Stimulated activated CD4-positive, alpha-beta T cell treated with anti-CD3 and anti-CD28 coated beads, Interleukin-1b, Interleukin-23, amount 100 ng/mL, for 4 hours (primary cell): ENCODE data around the gene TGIF2.
A peak's percentile ranks its signal among the peaks of the same experiment; 100 is the strongest.
"Not testable (repeated sequence)": the region's sequence is repeated elsewhere in the genome, so short reads cannot be mapped to it uniquely, and the experiment has no call there.

ENCODE experiments used
- DNase-seq, 2 donors: peaks; one replicate each; pipeline ENCODE4 v3.0.0-alpha.2; 2020; ENCODE audit warnings: low read depth in 2 of 2

The TGIF2 gene

DNA sequence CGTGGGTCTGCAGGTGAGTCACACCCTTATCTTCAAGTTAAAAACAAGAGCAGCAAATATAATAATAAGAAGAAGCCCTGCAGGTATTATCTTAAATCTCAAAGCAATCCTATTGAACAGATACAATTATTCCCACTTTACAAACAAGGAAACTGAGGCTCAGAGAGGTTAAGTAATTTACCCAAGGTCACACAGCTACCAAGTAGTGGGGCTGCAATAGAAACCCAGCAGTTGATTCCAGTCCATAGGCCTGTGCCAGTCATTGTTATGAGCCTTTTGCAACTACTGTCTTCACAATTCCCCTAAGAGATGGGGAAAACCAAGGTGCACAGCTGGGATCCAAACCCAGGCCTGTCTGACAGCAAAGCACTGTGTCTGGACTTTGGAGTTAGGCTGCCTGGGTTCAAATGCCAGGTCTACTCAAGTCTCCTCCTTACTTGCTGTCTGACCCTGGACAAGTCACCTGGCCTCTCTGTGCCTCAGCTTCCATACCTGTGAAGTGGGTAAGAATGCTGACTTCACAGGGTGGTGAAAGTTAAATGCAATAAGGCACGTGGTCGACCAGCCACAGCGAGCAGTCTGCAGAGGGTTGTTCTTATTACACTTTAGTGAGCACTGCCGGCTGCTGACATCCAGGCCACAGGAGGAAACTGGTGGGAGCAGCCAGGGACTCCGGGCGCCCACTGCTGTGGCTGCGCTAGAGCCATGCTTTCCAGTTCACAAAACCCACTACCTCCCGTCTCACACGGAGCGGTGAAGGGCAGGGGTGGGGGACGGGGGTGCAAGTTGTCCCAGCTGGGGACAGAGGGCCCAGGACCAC, 26.0 kb upstream of the TGIF2 start:
- DNase-seq: no peak

DNA sequence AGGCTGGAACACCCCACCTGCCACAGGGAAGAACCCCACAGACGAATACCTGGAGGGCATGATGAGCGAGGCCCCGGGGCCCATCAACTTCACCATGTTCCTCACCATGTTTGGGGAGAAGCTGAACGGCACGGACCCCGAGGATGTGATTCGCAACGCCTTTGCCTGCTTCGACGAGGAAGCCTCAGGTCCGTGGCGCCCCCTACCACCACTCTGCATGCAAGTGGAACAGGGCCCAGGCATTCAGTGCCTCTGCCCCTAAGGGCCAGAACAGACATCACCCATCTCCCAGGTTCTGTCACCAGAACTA, 25.4 kb upstream of the TGIF2 start:
- no peak for DNase-seq

- DNase-seq: no peak
Observed at GRCh38 chr20:36548704-36549627, 24.4 kb upstream of the TGIF2 start.

DNA sequence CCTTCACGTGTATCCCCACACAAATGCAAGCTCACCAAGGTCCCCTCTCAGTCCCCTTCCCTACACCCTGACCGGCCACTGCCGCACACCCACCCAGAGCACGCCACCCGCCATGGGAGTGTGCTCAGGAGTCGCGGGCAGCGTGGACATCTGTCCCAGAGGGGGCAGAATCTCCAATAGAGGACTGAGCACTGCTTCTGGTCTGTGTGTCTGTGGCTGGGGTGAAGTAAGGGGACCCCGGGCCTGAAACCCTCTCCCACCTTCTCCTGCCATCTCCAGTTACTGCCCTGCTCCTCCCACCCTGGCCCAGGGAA, 23.8 kb upstream of the TGIF2 start:
- DNase-seq: no peak

DNA sequence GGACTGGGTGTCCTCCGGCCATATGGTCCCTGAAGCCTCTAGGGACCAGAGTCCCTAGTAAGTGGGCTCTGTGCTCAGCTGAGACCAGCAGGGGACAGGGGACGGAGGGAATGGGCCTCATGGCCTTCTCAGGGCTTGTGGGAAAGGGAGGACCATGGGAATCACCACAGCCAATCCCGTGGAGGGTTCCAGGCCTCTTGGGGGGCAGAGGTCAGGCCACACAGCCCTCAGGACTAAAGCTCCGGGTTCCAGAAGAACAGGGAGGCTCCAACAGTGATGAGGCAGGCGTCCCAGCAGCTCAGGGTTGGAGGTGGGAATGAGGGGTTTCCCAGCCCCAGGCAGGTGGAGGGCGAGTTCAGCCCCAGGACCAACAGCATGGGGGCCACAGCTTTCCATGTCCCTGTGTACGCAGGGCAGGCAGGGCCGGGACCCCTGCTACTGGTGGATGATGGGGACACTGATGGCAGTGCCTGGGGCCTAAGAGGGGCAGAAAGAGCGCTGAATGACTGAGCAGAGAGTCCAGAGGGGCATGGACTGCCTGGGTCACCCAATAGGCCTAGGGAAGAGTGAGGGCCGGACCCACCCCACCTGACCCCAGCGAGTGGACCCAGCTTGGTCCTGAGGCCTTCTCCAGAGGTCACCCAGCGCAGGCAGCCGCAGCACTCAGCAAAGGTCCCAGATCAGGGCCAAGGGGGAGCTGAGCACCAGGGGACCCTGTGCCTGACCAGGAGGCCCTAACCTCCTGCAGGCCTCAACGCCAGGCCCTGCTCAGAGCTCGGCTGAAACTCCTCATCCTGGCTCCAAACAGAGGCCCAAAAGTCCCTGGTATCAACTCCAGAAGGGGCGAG, 23.2 kb upstream of the TGIF2 start:
- no peak for DNase-seq

DNA sequence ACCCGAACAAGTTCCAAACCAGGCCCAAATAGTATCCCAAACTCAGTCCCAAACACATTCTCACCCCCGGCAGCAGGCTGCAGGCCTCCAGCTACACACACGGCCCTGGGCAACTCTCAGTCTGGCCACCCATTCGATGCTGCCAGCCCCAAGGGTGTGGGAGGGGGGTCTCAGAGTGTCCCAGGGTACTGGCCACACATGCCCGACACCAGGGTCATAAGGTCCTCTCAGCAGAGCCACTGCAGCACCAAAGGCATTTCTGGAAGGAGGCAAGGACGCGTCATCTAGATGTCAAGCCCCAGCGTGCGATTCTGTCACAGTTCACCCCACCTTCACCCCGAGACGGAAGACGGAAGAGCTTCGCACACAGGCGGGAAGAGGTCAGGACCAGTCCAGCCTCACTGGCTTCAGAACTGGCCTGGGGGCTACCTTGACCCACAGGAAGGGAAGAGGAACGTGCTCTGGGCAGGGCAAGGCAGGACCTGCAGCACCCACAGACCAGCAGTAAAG, 22.6 kb upstream of the TGIF2 start:
- no peak for DNase-seq

DNA sequence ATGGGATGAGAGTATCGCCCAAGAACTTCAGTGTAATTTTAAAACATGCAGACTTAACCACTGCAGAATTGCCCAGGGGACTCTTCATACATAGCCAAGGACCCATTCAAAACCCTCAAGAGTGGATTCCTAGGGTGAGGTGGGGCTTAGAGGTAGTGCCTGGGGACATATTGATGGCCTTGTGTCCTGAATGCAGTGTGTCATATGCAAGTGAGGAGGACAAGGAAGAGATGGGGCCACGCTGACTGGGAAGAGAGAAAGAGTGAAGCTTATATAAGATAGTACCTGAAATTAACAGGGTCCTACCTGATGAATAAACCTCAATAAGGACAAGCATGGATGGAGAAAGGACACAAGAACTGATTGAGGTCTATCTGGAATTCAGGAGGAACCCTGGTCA, 18.1 kb upstream of the TGIF2 start:
- no peak for DNase-seq

GRCh38 chr20:36562724-36563123, 10.7 kb upstream of the TGIF2 start:
- DNase-seq: no peak

- DNase-seq: no peak
Observed at GRCh38 chr20:36563374-36563773, 10.0 kb upstream of the TGIF2 start.

DNA sequence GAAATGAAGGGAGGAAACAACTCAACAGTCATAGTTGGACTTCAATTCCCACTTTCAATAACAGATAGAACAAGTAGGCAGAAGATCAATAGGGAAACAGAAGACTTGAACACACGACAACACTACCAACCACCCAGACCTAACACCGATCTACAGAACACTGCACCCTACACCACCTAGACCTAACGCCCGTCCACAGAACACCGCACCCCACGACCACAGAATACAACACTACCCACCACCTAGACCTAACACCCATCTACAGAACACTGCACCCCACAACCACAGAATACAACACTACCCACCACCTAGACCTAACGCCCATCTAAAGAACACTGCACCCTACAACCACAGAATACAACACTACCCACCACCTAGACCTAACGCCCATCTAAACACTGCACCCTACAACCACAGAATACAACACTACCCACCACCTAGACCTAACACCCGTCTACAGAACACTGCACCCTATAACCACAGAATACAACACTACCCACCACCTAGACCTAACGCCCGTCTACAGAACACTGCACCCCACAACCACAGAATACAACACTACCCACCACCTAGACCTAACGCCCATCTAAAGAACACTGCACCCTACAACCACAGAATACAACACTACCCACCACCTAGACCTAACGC, 9.2 kb upstream of the TGIF2 start:
- DNase-seq: not testable (repeated sequence)

DNA sequence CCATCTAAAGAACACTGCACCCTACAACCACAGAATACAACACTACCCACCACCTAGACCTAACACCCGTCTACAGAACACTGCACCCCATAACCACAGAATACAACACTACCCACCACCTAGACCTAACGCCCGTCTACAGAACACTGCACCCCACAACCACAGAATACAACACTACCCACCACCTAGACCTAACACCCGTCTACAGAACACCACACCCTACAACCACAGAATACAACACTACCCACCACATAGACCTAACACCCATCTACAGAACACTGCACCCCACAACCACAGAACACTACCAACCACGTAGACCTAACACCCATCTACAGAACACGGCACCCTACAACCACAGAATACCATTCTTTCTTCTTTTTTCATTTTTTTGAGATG, 8.7 kb upstream of the TGIF2 start:
- DNase-seq: not testable (repeated sequence)

GRCh38 chr20:36565520-36565919, 7.9 kb upstream of the TGIF2 start:
- DNase-seq: no peak

DNA sequence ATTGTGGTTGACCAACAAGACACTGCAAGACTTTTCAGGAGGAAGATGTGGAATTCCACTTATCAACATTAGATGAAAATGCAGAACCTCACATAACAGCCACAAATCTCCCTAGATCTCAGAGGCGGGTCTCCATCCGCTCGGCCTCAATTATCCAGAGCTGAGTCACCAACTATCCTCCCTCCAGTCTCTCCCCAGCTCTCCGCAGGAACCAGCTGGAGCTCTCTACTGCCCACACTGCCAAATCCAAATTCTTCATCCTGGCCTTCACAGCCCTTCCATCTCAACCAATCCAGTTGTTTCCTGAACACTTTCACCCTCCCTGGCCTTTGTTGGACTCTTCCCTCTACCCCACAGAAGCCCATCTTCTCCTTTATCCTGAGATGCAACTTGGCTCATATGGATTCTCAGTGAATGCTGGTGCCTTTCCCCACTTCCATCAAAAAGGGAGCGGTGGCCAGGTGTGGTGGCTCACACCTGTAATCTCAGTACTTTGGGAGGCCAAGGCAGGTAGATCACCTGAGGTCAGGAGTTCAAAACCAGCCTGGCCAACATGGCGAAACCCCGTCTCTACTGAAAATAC, 3.5 kb upstream of the TGIF2 start:
- DNase-seq: no peak

- DNase-seq: no peak
Observed at GRCh38 chr20:36571564-36572504, 1.6 kb upstream of the TGIF2 start.

DNA sequence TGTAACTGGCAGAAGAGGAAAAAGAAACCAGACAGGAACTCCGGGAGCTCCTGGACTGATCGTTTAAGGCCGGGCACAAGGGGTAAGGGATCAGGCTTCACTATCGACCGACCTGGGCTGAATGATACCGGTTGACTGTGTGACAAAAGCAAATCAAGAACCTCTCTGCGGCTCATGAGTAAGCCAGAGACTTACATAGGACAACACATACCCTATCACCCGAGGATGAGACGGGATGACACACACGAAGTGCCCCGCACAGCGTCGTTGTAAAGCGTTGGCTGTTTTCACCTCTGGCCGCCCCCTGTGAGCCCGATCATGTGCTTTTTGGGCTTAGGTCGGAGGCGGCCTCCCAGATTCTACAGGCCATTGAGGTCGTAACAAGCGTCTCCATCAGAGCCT, 695 bp upstream of the TGIF2 start:
- DNase-seq: peak; percentile 49 to 58

DNA sequence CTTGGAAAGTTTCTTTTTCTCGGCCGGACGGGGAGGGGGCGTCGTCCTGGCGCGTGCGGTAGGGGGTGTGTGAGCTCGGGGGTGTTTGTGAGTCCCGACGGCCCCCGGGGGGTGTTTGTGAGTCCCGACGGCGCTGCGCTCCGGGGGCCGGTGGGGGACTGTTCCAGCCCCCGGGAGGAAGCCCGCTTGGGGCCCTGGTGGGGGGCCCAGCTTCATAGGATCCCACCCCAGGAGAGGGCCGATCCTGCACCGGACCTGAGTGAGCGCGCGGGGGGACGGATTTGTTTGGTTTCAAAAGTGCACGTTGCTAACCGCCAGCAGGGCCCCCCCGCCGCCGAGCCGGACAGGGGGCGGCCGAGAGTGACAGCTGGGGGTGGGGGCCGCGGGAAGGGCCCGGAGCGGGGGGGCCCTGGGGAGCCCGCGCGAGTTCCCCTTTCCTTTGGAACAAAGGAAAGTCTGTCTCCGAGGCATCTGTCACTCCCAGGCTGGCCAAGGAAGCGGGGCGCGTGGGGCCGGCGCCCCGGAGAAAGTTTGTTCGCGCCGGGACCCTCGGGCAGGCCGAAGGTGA, 485 bp downstream of the TGIF2 start:
- peak in 1 of 2 donors; percentile 40 for DNase-seq

DNA sequence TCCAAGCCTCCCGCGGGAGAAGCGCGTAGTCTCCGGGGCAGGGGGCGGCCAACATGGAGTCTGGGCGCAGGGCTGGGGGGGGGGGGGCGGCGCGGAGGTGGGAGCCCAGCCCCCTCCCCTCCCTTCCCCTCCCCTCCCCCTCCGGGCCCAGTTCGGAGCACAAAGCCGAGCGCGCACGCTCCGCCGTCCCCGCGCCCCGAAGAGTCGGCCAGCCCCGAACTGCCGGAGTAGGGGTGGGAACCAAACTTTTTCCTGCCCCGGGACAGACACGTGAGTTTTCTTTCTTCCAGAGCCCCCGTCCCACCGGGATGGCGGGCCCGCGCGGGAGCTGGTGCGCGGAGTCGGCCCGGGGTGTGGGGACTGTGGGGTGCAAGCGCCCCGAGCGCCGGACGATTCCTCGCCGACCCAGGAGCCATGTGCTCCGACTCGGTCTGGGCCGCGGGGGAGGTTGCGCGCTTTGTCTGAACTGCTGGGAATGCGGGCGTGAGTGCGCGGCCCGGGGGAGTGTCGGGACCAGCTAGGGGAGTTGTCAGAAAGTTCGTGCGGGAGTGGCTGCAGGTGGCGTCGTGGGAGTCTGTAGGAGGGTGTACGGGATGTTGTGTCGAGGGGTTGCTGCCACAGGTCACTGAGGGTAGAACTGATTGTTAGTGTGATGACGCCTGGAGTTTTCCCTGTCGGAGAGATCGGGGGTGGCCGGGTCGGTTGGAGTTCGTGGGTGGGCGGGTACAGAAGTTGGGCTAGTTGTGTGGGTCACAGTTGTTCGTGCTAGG, 1.2 kb downstream of the TGIF2 start:
- peak; percentile 49 to 55 for DNase-seq

DNA sequence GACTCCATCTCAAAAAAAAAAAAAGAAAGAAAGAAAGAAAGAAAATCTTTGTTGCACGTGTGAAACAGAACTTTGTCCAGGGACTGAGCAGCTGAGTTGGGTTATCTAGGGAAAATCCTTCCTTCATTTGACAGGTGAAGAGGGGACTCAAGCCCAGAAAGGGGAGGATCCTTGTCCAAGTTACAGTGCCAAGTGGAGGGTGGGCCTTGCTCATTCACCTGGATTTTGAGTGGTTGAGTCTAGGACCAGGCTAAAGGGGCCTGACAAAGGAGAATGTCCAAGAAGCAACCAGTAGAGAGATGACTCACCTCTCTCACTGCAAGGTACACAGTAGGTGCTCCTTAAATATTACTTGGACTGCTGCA, 2.7 kb downstream of the TGIF2 start:
- DNase-seq: no peak
